Posterior cingulate gyrus (tissue), 11 donors: ENCODE measurements around the gene CCM2.
"Not testable (repeated sequence)": the region's sequence is repeated elsewhere in the genome, so short reads cannot be mapped to it uniquely, and the experiment has no call there.

Source experiments
- DNase-seq, 10 donors: peaks; one replicate each; pipeline versions ENCODE4 v3.0.0 to v3.0.0-alpha.2; 2020 to 2021; ENCODE audit warnings: mixed read lengths in 3 of 10
- intact Hi-C: fragments of 100-400 bp; cut with DNase I; formaldehyde crosslinking; loops from one replicate; pipeline ENCODE4 v1.15.1; 2023

Gene CCM2

DNA sequence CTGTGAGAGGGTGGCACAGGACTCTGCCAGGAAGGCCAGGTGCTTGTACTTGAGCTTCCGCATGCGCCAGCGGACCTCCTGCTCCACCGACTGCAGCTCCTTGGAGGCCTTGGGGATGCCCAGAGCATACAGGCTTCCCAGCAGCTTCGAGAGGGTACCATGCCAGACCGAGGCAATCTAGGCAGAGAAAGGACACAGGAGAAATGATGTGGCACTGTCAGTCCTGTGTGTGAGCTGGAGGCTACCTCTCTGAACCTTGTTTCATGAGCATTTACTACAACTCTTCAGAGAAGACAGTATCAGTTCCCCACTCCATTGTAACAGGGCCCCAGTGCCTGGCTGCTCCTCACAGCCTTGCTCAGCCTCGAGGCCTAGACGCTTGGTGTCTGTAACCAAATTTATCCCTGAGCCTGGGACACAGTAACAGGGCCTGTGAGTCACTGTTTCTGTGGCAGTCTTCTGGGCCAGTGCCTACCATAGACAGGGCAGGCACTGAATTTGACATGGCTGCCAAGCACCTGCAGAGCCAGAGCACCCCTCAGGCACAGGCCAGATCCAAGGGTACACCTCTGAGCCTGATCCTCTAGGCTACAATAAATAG lies 105.7 kb downstream of the CCM2 start:
- intact Hi-C loops: no loop called here
- DNase-seq: peak in 1 of 10 donors; percentile 43

DNA sequence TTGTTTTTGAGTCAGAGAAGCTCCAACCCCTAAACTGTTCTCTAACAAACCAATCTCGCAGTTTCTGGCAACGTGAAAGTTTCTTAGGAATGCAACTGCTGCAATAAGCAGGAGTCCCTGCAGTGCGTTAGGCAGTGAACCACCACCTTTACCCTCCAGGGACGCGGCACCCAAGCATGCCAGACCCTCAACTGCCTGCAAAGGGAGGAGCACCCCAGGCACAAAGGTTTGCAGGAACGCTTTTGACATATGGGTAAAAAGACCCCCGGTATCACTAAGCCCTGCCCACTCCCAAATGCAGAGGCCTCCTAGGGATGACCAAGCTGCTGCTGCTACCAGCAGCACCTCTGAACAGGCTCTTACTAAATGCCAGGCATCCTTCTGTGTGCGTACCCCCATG lies 106.8 kb downstream of the CCM2 start:
- peak in 1 of 10 donors; percentile 17 for DNase-seq
- intact Hi-C loops: no loop called here

DNA sequence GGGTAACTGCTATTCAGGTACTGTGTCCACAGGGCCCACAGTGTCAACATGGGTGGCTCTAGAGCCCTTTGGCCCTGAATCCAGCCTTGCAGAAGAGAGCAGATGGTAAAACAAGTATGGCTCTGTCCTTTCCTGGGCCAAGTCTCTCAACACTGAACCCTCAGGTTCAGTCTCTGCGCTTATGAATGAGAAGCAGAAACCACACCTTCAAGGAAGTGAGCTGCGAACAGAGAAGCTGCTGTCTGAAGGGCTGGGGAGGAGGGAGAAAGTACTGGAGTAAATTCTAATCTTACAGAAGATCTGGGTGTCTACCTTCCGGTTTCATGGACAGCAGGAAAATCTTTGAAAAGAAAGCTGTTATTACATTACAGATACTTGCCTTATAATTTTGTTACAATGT lies 107.4 kb downstream of the CCM2 start:
- intact Hi-C loops: no loop called here
- DNase-seq: no peak

DNA sequence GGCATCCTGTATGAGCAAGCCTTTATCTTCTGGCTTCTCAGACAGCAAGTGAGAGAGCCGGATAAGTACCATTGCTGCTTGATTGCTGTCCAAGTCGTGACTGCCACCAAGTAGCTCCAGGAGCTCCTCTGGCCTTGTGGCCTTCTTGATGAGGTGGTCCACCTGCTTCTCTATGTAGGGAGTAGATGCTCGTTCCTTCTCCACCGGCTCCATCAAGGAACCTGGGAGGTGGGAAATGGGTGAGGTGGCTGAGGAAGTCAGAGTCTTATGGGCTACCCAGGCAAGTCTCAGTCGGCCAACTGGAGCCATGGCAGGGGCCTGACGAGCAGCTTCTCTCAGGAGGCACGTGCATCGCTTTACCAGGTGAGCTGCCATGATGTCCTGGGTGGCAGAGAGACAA lies 108.9 kb downstream of the CCM2 start:
- peak in 1 of 10 donors; percentile 33 for DNase-seq
- intact Hi-C loops: no loop called here

DNA sequence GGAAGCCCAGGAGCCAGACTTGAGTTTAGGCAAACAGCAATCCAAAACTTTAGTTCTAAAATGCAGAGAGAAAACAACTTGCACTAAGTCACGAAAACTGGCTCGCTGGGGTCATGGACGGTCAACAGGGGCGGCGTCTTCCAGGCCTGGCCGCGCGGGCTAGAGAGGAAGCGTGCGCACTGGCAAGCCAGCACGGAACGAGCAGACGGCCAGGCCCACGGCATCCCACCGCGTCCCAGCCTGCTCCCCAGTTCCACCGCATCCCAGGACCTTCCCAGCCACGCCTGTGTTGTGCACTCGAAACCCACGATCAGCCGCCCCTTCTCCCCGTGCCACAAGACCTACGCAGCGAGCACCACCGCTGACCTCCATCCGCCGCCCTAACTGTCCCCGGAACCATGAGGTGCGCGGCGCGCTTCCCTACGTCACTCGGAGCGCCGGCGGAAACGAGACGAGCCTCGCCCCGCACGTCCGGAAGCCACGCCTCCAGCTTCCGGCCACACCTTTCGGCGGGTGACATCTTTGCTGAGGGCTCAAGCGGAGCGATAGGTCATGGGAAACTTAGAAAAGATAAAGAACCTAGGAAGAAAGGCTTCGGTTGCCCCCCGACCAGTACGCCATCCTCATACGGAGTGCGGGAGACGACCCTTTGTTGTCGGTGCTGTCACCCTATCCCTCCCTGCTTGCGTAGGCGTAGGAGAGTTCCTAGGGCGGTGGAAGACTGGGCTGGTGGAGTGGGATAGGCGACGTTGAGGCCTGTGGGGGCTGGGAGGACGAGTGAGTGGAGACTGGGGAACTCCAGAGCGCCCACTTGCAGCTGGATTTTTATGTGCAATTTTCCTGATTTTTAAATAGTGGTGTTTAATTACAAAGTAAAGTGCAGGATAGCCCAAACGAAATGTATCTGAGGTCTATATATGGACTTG lies 111.6 kb downstream of the CCM2 start, which contains the start of gene TBRG4:
Gene TBRG4, minus strand, starts transcription at position 400 of the 926 bp plus-strand sequence. CDS start 2,460 bp downstream, outside the sequence.
- intact Hi-C loops: loop anchor here (5.0 kb wide), 2 partner anchors 109 to 224 kb away; partner anchors contain the start of genes CCM2 and PURB
- peak; percentile 89 to 99 (median 92) for DNase-seq

DNA sequence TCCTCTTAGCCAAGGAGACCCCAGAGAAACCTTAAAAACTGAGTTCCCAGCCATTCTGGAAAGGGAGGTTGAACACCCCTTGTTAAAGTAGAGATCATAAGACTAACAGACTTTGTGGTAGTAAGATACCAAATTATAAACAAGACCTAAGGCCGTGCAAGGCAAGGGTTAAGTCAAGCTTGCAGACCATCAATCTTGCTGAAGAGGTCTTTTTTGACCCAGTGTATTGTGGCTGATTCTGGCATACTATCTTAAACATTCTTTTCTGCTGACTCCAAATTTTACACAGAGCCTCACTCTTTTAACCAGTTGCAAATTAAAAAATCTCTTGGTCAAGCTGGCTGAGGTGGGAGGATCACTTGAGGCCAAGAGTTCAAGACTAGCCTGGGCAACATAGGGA lies 112.6 kb downstream of the CCM2 start:
- intact Hi-C loops: loop anchor here (5.0 kb wide), 2 partner anchors 110 to 225 kb away; partner anchors contain the start of genes CCM2 and PURB
- peak in 1 of 10 donors; percentile 2 for DNase-seq

DNA sequence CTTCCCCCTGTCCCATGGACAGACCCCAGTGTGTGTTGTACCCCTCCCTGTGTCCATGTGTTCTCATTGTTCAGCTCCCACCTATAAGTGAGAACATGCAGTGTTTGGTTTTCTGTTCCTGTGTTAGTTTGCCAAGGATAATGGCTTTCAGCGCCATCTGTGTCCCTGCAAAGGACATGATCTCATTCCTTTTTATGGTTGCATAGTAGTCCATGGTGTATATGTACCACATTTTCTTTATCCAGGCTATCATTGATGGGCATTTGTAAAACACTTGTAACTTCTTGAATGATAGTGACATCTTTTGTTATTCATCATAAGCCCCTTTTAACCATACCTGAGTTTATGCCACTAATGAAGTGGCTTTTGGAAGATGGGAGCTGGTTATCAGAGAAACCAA lies 114.3 kb downstream of the CCM2 start:
- intact Hi-C loops: loop anchor here (5.0 kb wide), 2 partner anchors 112 to 227 kb away; partner anchors contain the start of genes CCM2 and PURB
- not testable (repeated sequence) for DNase-seq

DNA sequence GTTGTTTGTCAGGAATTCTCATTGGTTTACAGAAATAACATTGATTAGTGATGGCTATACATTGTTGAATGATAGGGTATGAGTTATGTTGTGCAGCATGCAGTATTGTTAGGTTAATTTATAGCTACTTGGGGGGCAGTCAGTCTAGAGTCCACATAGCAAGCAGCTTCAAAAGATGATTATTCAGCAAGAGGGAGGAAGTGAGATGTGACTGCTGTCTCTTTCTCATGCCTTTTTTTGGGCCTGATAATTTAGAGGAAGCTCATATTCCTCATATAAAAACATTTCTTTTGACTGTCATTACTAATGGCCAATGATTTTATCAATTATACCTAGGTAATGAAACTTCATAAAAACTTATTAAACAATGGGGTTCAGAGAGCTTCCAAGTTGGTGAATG lies 114.9 kb downstream of the CCM2 start:
- DNase-seq: no peak
- intact Hi-C loops: loop anchor here (5.0 kb wide), 2 partner anchors 113 to 228 kb away; partner anchors contain the start of genes CCM2 and PURB

DNA sequence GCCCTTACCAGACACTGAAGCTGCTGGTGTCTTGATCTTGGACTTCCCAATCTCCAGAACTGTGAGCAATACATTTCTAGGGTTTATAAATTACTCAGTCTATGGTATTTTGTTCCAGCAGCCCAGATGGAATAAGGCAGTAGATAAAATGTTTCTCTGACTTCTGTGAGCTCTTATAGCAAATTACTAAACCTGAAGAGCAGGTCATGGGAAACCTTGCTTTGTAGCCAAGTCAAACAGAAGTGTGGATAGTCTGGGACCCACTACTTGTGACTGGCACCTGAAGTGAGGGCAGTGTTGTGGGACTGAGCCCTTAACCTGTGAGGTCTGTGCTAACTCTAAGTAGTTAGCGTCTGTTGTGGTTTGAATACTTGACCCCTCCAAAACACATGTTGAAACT lies 116.0 kb downstream of the CCM2 start:
- DNase-seq: no peak
- intact Hi-C loops: no loop called here

DNA sequence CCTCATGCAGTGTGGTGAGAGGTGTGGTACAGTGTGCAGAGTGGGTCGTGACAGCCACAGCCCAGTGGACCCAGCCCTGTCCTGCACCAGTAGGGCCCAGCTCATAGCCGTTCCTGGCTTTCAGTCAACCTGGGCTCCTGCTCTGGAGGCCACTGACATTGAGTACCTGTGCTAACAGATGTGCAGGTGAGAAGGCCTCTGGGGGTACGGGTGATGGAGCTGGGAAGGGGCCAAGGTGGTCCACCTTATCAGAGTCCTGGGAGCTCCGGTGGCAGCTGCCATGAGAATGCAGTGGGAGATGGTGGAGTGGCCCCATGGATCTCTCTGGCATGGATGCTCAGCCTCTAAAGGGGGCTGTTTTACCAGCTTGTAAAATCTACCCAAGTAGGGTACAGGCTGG lies 117.6 kb downstream of the CCM2 start:
- intact Hi-C loops: no loop called here
- DNase-seq: peak in 1 of 10 donors; percentile 29

DNA sequence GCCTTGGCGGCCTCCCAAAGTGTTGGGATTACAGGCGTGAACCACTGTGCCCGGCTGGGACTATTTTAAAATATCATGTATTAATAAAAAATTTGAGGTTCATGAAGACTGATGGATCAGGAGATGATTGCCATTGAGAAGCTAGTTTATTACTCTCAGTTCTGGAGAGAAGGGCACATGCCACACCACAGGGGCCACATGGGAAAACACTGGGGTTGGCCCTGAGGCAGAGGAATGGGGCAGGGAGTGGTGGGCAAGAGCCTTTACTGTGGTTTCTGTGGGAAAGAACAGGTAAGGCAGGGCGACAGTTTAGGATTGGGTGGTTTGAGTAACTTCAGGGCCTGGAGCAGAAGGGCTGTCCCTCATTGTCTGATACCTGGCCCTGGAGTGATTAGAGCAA lies 118.3 kb downstream of the CCM2 start:
- intact Hi-C loops: no loop called here
- no peak for DNase-seq

DNA sequence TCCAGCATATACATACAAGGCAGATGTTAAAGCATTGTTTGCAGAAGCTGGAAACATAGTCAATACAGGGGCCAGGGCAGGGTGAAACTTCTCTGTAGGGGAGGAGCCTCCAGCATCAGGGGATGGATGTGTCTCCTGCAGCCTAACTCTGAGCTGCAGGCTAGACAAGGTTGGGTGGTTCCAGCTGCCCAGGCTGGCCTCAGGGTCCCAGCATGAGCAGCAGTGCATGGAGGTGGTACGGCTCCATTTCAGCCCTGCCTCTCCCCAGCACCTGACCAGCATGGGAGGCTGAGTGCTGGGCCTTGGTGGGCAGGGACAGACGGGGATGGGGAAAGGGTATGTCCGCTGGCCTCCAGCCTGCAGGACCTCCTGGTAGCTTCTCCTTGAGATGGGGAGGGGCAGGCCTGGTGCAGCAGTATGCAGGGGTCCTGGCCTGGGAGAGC lies 118.9 kb downstream of the CCM2 start:
- DNase-seq: peak in 1 of 10 donors; percentile 38
- intact Hi-C loops: no loop called here

DNA sequence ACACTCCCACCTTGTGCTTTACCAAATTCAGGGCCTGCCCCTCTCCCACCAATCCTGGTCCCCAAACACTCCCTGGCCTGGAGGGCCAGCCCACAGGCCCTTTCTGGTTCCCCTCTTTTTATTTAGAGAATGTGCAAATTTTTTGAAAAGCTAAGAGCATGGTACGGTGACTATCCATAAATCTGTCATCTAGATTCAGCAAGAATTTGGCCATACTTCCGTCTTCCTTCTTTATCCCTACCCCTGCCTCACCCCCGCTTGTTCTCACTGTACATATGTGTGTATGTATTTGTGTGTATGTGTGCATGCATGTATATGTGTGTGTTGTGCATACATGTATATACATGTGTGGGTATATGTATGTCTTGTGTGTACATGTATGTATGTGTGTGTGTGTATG lies 119.5 kb downstream of the CCM2 start:
- intact Hi-C loops: no loop called here

DNA sequence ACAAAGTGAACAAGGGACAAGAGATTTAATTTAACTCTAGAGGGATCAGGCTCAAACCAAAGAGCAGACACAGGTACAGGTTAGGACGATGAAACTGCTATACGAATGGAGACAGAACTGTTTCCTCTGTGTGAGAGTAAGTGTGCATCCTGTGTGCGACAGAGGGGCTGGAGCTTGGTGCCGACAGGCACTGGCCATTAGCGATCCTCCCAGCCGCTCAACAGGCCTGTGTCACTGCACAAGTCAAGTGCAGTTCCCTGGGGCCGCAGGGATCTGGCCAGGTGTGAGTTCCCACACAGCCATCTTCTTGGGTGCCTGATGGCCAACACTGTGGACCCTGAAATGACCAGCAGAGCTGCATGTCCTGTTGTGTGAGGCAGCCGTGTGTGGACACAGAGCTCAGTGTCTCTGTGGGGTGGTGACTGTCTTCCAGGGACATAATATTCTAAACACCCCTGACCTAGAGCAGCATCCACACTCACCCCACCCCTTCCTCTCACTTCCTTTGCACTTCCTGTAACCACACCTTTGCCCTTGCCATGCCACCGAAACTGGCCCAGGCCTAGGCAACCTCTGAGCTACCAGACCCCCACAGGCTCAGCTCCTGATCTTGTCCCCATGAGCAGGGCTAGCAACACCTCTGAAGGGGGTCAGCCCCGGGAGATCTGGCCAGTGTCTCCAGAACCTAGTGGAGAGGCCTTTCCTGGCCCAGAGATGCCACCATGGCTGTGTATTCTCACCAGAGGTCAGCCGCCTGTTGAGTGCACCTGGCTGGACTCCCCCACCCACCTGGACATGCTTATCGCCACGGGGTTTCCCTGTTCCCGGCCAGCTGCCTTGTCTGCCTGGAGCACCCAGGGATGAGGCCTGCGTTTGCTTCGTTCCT lies 123.2 kb downstream of the CCM2 start:
- DNase-seq: peak in 1 of 10 donors; percentile 63
- intact Hi-C loops: no loop called here

More for the DNA sequence above, 119.5 kb downstream of the CCM2 start:
- no peak for DNase-seq

DNA sequence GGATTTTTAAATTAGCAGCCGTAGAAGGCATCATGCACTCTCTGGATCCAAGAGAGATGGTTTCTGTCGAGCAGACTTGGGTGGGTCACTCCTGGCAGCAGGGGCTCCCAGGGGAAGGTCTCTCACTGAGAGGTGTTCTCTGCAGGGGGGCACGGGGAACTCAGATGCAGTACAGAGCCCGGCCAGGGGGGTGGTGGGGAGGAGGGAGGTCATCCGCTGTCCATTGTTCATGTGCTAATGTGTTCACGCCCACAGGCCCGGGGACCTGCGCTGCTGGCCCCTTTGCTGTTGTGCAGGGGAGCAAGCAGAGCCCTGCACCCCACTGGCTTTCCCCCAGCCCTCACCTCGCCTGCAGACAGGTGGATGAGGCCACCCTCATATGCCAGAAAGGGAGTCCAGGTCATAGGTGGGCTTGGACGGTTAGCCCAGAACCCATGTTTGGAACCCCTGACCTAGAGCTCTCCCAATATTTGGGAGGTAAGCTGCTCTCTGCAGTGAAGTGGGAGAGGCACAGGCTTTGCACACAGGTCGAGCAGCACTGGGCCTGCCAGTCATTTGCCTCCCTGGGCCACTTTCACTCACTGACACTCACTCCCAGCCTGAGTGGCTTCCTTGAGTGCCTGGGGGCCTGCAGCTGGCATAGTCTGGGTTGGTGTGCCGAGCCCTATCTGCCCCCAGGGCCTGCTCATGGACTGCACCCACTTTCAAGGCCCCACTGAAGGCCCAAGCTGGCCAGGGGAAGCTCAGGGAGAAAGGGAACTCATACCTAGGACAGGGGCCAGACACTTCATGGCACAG lies 124.1 kb downstream of the CCM2 start:
- DNase-seq: peak in 2 of 10 donors; percentile 51 to 67

DNA sequence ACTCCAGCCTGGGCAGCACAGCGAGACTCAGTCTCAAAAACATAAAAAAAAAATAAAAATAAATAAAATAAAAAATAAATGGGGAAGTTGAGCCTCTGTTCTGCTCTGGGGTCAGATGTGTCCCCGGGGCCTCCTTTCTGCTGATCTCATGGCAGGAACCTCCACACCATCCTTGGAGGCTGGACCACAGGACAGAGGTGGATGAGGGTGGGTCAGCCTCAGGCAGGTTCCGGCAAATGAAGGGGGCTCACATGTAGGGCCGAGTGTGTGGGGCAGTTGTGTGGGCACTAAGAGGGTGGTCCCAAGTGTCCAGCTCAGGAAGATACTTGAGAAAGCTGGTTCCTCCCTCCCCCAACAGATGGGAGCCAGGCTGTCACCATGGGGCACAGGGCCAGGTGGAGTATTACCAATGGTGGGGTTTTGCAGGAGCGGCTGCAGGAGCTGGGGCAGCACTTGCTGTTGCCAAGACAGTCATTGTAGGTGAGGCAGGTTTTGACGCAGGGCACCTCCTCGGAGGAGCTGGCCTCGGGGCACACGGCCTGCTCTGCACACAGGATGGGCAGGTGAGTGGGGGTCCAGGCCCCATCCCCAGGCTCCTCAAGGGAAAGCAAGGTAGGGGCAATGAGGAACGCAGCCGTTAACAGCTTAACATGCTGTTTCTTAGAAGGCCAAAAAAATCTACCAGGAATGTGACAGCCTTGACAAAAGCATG lies 125.3 kb downstream of the CCM2 start:
- peak in 2 of 10 donors; percentile 70 for DNase-seq
- intact Hi-C loops: no loop called here

More for the DNA sequence above, 124.1 kb downstream of the CCM2 start:
- intact Hi-C loops: no loop called here
